Measurements from ENCODE around the gene ADRA2C.

Gene ADRA2C

GRCh38 chr4:3777669-3778068 is 11.5 kb downstream of the ADRA2C start:
- TF ChIP-seq CTCF (IDR thresholded peaks at IDR 0.05; ENCODE audit: low read depth, low read length, poor library complexity, severe bottlenecking) (no peak), EZH2phosphoT487 (IDR thresholded peaks at IDR 0.05; ENCODE audit: borderline replicate concordance, low read length) (no peak)
- no peak overlapping the region for H3K27ac ChIP-seq (ENCODE audit: low read depth, low read length)
- H3K4me3 ChIP-seq (ENCODE audit: low read length): no peak overlapping the region
- H3K4me2 ChIP-seq (ENCODE audit: low read length): no peak overlapping the region
- no peaks in the 10 kb centered on the region for H3K36me3 ChIP-seq (ENCODE audit: control insufficient read depth, low read length)
- H3F3A ChIP-seq (ENCODE audit: control insufficient read depth, insufficient read depth): no peaks in the 10 kb centered on the region
- no peaks in the 10 kb centered on the region for H3K27me3 ChIP-seq (ENCODE audit: control insufficient read depth, low read length)
- H3K9me2 ChIP-seq (replicated peaks; ENCODE audit: control insufficient read depth, low read length): no peaks in the 10 kb centered on the region
- H4K20me1 ChIP-seq (ENCODE audit: control insufficient read depth, insufficient read depth, low read depth, low read length): no peaks in the 10 kb centered on the region
- peaks cover 8% of the 10 kb centered on the region; the same call in 1 of the 2 replicates for H3K9me3 ChIP-seq (ENCODE audit: control insufficient read depth, insufficient read depth, low read length)
- no peaks in the 10 kb centered on the region for H3K79me2 ChIP-seq (ENCODE audit: control insufficient read depth, low read length)
- no peaks in the 10 kb centered on the region for H3K4me1 ChIP-seq (ENCODE audit: control insufficient read depth, low read length)

GRCh38 chr4:3779509-3779908 is 13.3 kb downstream of the ADRA2C start:
- Histone ChIP-seq H3K36me3 (ENCODE audit: control insufficient read depth, low read length) (no peaks in the 10 kb centered on the region), H3K27me3 (ENCODE audit: control insufficient read depth, low read length) (no peaks in the 10 kb centered on the region), H3K4me3 (ENCODE audit: low read length) (no peak overlapping the region), H4K20me1 (ENCODE audit: control insufficient read depth, insufficient read depth, low read depth, low read length) (no peaks in the 10 kb centered on the region), H3K9me2 (replicated peaks; ENCODE audit: control insufficient read depth, low read length) (no peaks in the 10 kb centered on the region), H3K4me2 (ENCODE audit: low read length) (no peak overlapping the region), H3K79me2 (ENCODE audit: control insufficient read depth, low read length) (no peaks in the 10 kb centered on the region), H3K9me3 (ENCODE audit: control insufficient read depth, insufficient read depth, low read length) (peaks cover 8% of the 10 kb centered on the region; the same call in 1 of the 2 replicates), H3F3A (ENCODE audit: control insufficient read depth, insufficient read depth) (no peaks in the 10 kb centered on the region), H3K27ac (ENCODE audit: low read depth, low read length) (no peak overlapping the region), H3K4me1 (ENCODE audit: control insufficient read depth, low read length) (no peaks in the 10 kb centered on the region)
- TF ChIP-seq EZH2phosphoT487 (IDR thresholded peaks at IDR 0.05; ENCODE audit: borderline replicate concordance, low read length): no peak
- TF ChIP-seq CTCF (IDR thresholded peaks at IDR 0.05; ENCODE audit: low read depth, low read length, poor library complexity, severe bottlenecking): no peak

GRCh38 chr4:3780347-3781171 is 14.4 kb downstream of the ADRA2C start:
- H3K4me2 ChIP-seq (ENCODE audit: low read length): no peak overlapping the region
- H4K20me1 ChIP-seq (ENCODE audit: control insufficient read depth, insufficient read depth, low read depth, low read length): no peaks in the 10 kb centered on the region
- no peaks in the 10 kb centered on the region for H3K36me3 ChIP-seq (ENCODE audit: control insufficient read depth, low read length)
- H3K9me3 ChIP-seq (ENCODE audit: control insufficient read depth, insufficient read depth, low read length): peaks cover 8% of the 10 kb centered on the region; the same call in 1 of the 2 replicates
- H3K27me3 ChIP-seq (ENCODE audit: control insufficient read depth, low read length): no peaks in the 10 kb centered on the region
- no peak overlapping the region for H3K4me3 ChIP-seq (ENCODE audit: low read length)
- H3F3A ChIP-seq (ENCODE audit: control insufficient read depth, insufficient read depth): no peaks in the 10 kb centered on the region
- TF ChIP-seq EZH2phosphoT487 (IDR thresholded peaks at IDR 0.05; ENCODE audit: borderline replicate concordance, low read length) (no peak), CTCF (IDR thresholded peaks at IDR 0.05; ENCODE audit: low read depth, low read length, poor library complexity, severe bottlenecking) (no peak)
- H3K4me1 ChIP-seq (ENCODE audit: control insufficient read depth, low read length): no peaks in the 10 kb centered on the region
- H3K79me2 ChIP-seq (ENCODE audit: control insufficient read depth, low read length): no peaks in the 10 kb centered on the region
- H3K9me2 ChIP-seq (replicated peaks; ENCODE audit: control insufficient read depth, low read length): no peaks in the 10 kb centered on the region
- H3K27ac ChIP-seq (ENCODE audit: low read depth, low read length): no peak overlapping the region
